Measurements from ENCODE around the gene CLTA. TPM values are rescaled to one million over a fixed set of nuclear protein-coding genes. Genes with fewer than 3 reads are reported as not detected.
"Not testable (repeated sequence)": the region's sequence is repeated elsewhere in the genome, so short reads cannot be mapped to it uniquely, and the experiment has no call there.

Gene CLTA
- total RNA-seq, 1 donor from 2014 or later = 164 TPM

DNA sequence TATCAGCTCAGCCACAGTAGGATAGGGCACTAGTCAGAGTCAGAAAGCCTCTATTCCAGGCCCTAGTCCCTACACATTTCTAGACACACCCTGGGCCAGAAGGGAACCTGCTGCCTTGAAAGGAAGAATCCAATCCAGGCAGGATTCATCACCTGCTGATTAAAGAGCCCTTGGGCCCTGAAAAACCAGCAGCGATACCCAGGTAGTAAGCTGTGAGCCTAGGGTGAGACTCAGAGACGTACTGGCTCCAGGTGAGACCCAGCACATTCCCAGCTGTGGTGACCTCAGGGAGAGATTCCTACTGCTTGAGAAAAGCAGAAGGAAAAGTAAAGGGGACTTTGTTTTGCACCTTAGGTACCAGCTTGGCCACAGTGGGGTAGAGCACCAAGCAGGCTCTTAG is 16.9 kb upstream of the CLTA start:
- no peak overlapping the region for H3K4me3 Mint-ChIP-seq (ENCODE audit: unreplicated experiment)
- no peaks in the 10 kb centered on the region for H3K4me1 Mint-ChIP-seq (ENCODE audit: low read depth, unreplicated experiment)
- no peaks in the 10 kb centered on the region for H3K9me3 Mint-ChIP-seq (ENCODE audit: unreplicated experiment)
- TF ChIP-seq, protein P1, sequence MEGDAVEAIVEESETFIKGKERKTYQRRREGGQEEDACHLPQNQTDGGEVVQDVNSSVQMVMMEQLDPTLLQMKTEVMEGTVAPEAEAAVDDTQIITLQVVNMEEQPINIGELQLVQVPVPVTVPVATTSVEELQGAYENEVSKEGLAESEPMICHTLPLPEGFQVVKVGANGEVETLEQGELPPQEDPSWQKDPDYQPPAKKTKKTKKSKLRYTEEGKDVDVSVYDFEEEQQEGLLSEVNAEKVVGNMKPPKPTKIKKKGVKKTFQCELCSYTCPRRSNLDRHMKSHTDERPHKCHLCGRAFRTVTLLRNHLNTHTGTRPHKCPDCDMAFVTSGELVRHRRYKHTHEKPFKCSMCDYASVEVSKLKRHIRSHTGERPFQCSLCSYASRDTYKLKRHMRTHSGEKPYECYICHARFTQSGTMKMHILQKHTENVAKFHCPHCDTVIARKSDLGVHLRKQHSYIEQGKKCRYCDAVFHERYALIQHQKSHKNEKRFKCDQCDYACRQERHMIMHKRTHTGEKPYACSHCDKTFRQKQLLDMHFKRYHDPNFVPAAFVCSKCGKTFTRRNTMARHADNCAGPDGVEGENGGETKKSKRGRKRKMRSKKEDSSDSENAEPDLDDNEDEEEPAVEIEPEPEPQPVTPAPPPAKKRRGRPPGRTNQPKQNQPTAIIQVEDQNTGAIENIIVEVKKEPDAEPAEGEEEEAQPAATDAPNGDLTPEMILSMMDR (IDR thresholded peaks at IDR 0.05; ENCODE audit: partially characterized antibody, unreplicated experiment) = no peak
- no peaks in the 10 kb centered on the region for H3K36me3 Mint-ChIP-seq (ENCODE audit: unreplicated experiment)
- DNase-seq = no peak
- no peaks in the 10 kb centered on the region for H3K27me3 Mint-ChIP-seq (ENCODE audit: unreplicated experiment)
- no peak overlapping the region for H3K27ac Mint-ChIP-seq (ENCODE audit: unreplicated experiment)

- no peaks in the 10 kb centered on the region for H3K27me3 Mint-ChIP-seq (ENCODE audit: unreplicated experiment)
- no peaks in the 10 kb centered on the region for H3K9me3 Mint-ChIP-seq (ENCODE audit: unreplicated experiment)
- DNase-seq = no peak
- no peaks in the 10 kb centered on the region for H3K36me3 Mint-ChIP-seq (ENCODE audit: unreplicated experiment)
- no peaks in the 10 kb centered on the region for H3K4me1 Mint-ChIP-seq (ENCODE audit: low read depth, unreplicated experiment)
- H3K27ac Mint-ChIP-seq (ENCODE audit: unreplicated experiment) = no peak overlapping the region
- TF ChIP-seq, protein P1 (IDR thresholded peaks at IDR 0.05; ENCODE audit: partially characterized antibody, unreplicated experiment) = no peak
- H3K4me3 Mint-ChIP-seq (ENCODE audit: unreplicated experiment) = no peak overlapping the region
Observed at GRCh38 chr9:36174271-36174670, 16.4 kb upstream of the CLTA start.

GRCh38 chr9:36174731-36175130 is 16.0 kb upstream of the CLTA start:
- H3K36me3 Mint-ChIP-seq (ENCODE audit: unreplicated experiment) = no peaks in the 10 kb centered on the region

GRCh38 chr9:36175209-36175608 is 15.5 kb upstream of the CLTA start:
- not testable (repeated sequence) for H3K9me3 Mint-ChIP-seq (ENCODE audit: unreplicated experiment); DNase-seq; H3K4me3 Mint-ChIP-seq (ENCODE audit: unreplicated experiment); H3K27me3 Mint-ChIP-seq (ENCODE audit: unreplicated experiment); H3K27ac Mint-ChIP-seq (ENCODE audit: unreplicated experiment); H3K36me3 Mint-ChIP-seq (ENCODE audit: unreplicated experiment); H3K4me1 Mint-ChIP-seq (ENCODE audit: low read depth, unreplicated experiment)

More at GRCh38 chr9:36174731-36175130, 16.0 kb upstream of the CLTA start:
- no peak for DNase-seq
- TF ChIP-seq, protein P1 (IDR thresholded peaks at IDR 0.05; ENCODE audit: partially characterized antibody, unreplicated experiment) = no peak
- Mint-ChIP-seq H3K27me3 (ENCODE audit: unreplicated experiment) (no peaks in the 10 kb centered on the region), H3K9me3 (ENCODE audit: unreplicated experiment) (no peaks in the 10 kb centered on the region), H3K4me3 (ENCODE audit: unreplicated experiment) (no peak overlapping the region), H3K4me1 (ENCODE audit: low read depth, unreplicated experiment) (no peaks in the 10 kb centered on the region), H3K27ac (ENCODE audit: unreplicated experiment) (no peak overlapping the region)

- H3K27me3 Mint-ChIP-seq (ENCODE audit: unreplicated experiment); H3K4me3 Mint-ChIP-seq (ENCODE audit: unreplicated experiment); H3K9me3 Mint-ChIP-seq (ENCODE audit: unreplicated experiment); H3K36me3 Mint-ChIP-seq (ENCODE audit: unreplicated experiment); H3K4me1 Mint-ChIP-seq (ENCODE audit: low read depth, unreplicated experiment); H3K27ac Mint-ChIP-seq (ENCODE audit: unreplicated experiment); DNase-seq: not testable (repeated sequence)
Observed at GRCh38 chr9:36176496-36176895, 14.2 kb upstream of the CLTA start.

DNA sequence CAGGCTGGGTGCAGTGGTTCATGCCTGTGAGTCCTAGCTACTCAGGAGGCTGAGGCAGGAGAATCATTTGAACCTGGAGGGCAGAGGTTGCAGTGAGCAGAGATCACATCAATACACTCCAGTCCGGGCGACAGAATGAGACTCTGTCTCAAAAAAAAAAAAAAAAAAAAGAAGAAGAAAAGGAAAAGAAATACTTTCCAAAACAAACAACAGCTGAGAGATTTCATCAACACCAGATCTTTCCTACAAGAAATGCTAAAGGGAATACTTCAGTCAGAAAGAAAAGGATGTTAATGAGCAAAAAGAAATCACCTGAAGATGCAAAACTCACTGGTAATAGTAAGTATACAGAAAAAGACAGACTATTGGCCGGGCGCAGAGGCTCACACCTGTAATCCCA is 13.2 kb upstream of the CLTA start:
- peaks cover 2% of the 10 kb centered on the region for H3K9me3 Mint-ChIP-seq (ENCODE audit: unreplicated experiment)
- H3K4me1 Mint-ChIP-seq (ENCODE audit: low read depth, unreplicated experiment) = no peaks in the 10 kb centered on the region
- TF ChIP-seq, protein P1 (IDR thresholded peaks at IDR 0.05; ENCODE audit: partially characterized antibody, unreplicated experiment) = no peak
- no peak overlapping the region for H3K4me3 Mint-ChIP-seq (ENCODE audit: unreplicated experiment)
- no peak overlapping the region for H3K27ac Mint-ChIP-seq (ENCODE audit: unreplicated experiment)
- no peaks in the 10 kb centered on the region for H3K36me3 Mint-ChIP-seq (ENCODE audit: unreplicated experiment)
- no peak for DNase-seq
- H3K27me3 Mint-ChIP-seq (ENCODE audit: unreplicated experiment) = no peaks in the 10 kb centered on the region

- H3K9me3 Mint-ChIP-seq (ENCODE audit: unreplicated experiment); H3K4me1 Mint-ChIP-seq (ENCODE audit: low read depth, unreplicated experiment); H3K4me3 Mint-ChIP-seq (ENCODE audit: unreplicated experiment); H3K27me3 Mint-ChIP-seq (ENCODE audit: unreplicated experiment); H3K36me3 Mint-ChIP-seq (ENCODE audit: unreplicated experiment); DNase-seq; H3K27ac Mint-ChIP-seq (ENCODE audit: unreplicated experiment): not testable (repeated sequence)
Observed at GRCh38 chr9:36180243-36180642, 10.5 kb upstream of the CLTA start.
